Kidney (tissue), 14 donors: ENCODE results near the gene KLHL28. TPM values are rescaled to one million over a fixed set of nuclear protein-coding genes. Genes with fewer than 3 reads are reported as not detected.

ENCODE experiments used
- DNase-seq, 5 donors: peaks; one replicate each; pipeline ENCODE4 v3.0.0-alpha.2; 2013 to 2020
- FAIRE-seq: peaks from 2 replicates; lab custom pipeline; 2012; peaks lifted over from hg19 to GRCh38; lab: Jason Lieb, UNC
- H3K27ac ChIP-seq, 2 donors: one replicate each; pipeline ENCODE4 v1.7.0; 2013; ENCODE audit warnings: low read depth in 2 of 2, low read length in 2 of 2, inconsistent platforms in 1 of 2
- H3K27me3 ChIP-seq: one replicate; pipeline ENCODE4 v1.7.1; 2013; ENCODE audit warnings: low read length, inconsistent platforms; ENCODE audit not compliant: control insufficient read depth, insufficient read depth
- H3K36me3 ChIP-seq, 3 donors: one replicate each; pipeline versions ENCODE4 v1.7.0 to v1.7.1; 2013; ENCODE audit warnings: low read length in 3 of 3, control low read depth in 1 of 3, inconsistent platforms in 1 of 3; ENCODE audit not compliant: insufficient read depth in 3 of 3, control insufficient read depth in 2 of 3
- H3K4me1 ChIP-seq, 3 donors: one replicate each; pipeline versions ENCODE4 v1.7.0 to v1.7.1; 2013; ENCODE audit warnings: low read length in 3 of 3, inconsistent platforms in 1 of 3, low read depth in 1 of 3; ENCODE audit not compliant: control insufficient read depth in 2 of 3, insufficient read depth in 2 of 3
- H3K4me3 ChIP-seq, 3 donors: one replicate each; pipeline versions ENCODE4 v1.7.0 to v1.8.1; 2013; ENCODE audit warnings: low read length in 3 of 3, control low read depth in 1 of 3, inconsistent platforms in 1 of 3
- H3K9ac ChIP-seq, 3 donors: one replicate each; pipeline versions ENCODE4 v1.7.0 to v1.7.1; 2013; ENCODE audit warnings: low read length in 3 of 3, control low read depth in 1 of 3, inconsistent platforms in 1 of 3
- H3K9me3 ChIP-seq, 3 donors: one replicate each; pipeline versions ENCODE4 v1.7.0 to v1.7.1; 2013; ENCODE audit warnings: low read length in 3 of 3, control low read depth in 1 of 3, inconsistent platforms in 1 of 3; ENCODE audit not compliant: control insufficient read depth in 2 of 3, insufficient read depth in 1 of 3
- intact Hi-C: fragments of 100-400 bp; cut with DNase I; formaldehyde crosslinking; loops from one replicate; pipeline ENCODE4 v1.11.1; 2022
- polyA plus RNA-seq: library from polyadenylated mRNA; stranded (reverse); fragments of 350-450 nt; fragmentation: Illumina TruSeq; extraction: RNeasy Lipid Tissue Mini Kit (QIAGEN cat#74804); gene quantifications from one replicate; pipeline ENCODE4 v1.2.3, GENCODE V29; 2014; ENCODE audit warnings: low read depth, low replicate concordance; ENCODE audit not compliant: insufficient read depth
- total RNA-seq: library from RNA; stranded (reverse); fragmentation: NEBNext Ultra II Directional; extraction: Animal tissue kit (Norgen Biotek cat#: 25700); gene quantifications from one replicate; pipeline ENCODE4 v1.2.1, GENCODE V29; 2021
- TF ChIP-seq, protein P1 (sequence below): IDR thresholded peaks from 3 replicates; pipeline ENCODE4 v1.5.1; 2012; ENCODE audit warnings: mild to moderate bottlenecking, moderate library complexity, borderline replicate concordance; ENCODE audit not compliant: insufficient read depth; ENCODE audit errors: extremely low read depth
- donor health status: control.
- donor health status: control.
- donor health status: control.
- donor health status: control.
- donor health status: control.
- donor health status: DM: yes; HTN: yes; CAD: no.
- donor health status: Normal renal cell carcinoma (clear cell type).

The KLHL28 gene
- total and polyA plus RNA-seq, 2 donors from 2014 or later: 1.6 to 16.3 TPM

DNA sequence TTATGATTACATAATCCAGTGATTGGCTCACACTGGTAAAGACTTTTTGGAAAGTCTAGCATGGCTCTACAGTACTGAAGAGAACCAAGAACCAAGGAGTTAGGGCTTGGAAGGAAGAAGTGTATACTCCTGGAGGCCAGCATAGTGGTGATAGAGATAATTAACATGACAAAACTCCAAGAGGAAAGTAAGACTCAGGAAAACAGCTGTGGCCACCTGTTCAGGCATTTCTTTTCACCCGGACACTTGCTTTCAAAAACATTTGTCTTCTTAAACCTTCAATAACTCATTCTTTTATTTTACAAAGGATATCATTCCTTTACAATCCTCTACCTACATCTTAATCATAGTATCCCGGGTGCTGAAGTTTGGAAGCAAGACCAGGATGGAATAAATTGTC lies 50.9 kb downstream of the KLHL28 start:
- peak in 2 of 5 donors; percentile 27 to 38 for DNase-seq
- TF ChIP-seq, protein P1, sequence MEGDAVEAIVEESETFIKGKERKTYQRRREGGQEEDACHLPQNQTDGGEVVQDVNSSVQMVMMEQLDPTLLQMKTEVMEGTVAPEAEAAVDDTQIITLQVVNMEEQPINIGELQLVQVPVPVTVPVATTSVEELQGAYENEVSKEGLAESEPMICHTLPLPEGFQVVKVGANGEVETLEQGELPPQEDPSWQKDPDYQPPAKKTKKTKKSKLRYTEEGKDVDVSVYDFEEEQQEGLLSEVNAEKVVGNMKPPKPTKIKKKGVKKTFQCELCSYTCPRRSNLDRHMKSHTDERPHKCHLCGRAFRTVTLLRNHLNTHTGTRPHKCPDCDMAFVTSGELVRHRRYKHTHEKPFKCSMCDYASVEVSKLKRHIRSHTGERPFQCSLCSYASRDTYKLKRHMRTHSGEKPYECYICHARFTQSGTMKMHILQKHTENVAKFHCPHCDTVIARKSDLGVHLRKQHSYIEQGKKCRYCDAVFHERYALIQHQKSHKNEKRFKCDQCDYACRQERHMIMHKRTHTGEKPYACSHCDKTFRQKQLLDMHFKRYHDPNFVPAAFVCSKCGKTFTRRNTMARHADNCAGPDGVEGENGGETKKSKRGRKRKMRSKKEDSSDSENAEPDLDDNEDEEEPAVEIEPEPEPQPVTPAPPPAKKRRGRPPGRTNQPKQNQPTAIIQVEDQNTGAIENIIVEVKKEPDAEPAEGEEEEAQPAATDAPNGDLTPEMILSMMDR: no peak
- Histone ChIP-seq H3K4me1 (no peaks in the 10 kb centered on the region), H3K4me3 (no peak overlapping the region), H3K36me3 (no peaks in the 10 kb centered on the region), H3K9me3 (no peaks in the 10 kb centered on the region), H3K27me3 (no peaks in the 10 kb centered on the region), H3K27ac (no peak overlapping the region), H3K9ac (no peak overlapping the region)
- intact Hi-C loops: loop anchor here (10.0 kb wide), 1 partner anchor 354 kb away; no protein-coding TSS in a partner anchor
- FAIRE-seq: no peak

DNA sequence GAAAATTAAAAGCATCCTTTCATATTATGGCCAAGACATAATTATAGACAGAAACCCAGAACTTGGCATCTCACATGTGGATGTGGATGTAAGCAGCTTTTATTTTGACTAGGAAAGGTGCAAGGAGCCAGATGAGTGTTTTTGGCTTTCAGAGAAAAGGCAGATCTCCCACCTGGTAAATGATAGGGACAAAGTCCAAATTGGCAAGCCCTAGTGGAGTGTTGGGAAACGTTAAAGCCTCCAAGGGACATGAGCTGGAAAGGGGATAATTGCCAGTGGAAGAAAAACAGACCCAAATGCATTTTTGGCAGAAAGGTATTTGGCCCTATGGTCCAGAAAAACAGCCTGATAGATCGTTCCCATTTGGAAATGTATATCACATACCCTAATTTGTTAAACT lies 60.1 kb downstream of the KLHL28 start:
- intact Hi-C loops: no loop called here
- no peak overlapping the region for H3K4me3 ChIP-seq
- no peak overlapping the region for H3K9ac ChIP-seq
- H3K27me3 ChIP-seq: no peaks in the 10 kb centered on the region
- H3K27ac ChIP-seq: no peak overlapping the region
- DNase-seq (no peak), FAIRE-seq (no peak)
- H3K9me3 ChIP-seq: no peaks in the 10 kb centered on the region
- peaks cover 0 to 3% (median 1%) of the 10 kb centered on the region in 3 donors for H3K4me1 ChIP-seq
- TF ChIP-seq, protein P1: no peak
- peaks cover 0 to 2% (median 0%) of the 10 kb centered on the region in 3 donors for H3K36me3 ChIP-seq

DNA sequence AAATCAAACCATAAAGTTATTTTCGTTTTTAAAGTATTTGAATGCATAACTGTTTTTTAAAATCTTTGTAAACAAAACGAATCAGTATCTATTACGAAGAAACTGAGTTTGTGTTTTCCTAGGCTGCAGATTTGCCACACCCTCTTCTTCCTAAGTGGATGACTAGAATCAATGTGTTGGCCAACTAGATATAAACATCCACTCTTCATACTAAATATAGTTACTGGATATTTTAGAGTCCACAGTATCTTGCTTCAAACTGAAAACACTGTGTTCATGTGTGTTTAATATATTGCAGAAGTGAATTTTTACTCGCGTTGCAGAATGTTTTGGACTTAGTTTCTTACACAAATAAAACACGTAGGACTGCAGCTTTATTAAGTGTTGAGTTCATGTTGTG lies 63.2 kb downstream of the KLHL28 start:
- FAIRE-seq: peak; percentile 77
- intact Hi-C loops: no loop called here
- Histone ChIP-seq H3K27me3 (no peaks in the 10 kb centered on the region), H3K27ac (no peak overlapping the region), H3K9ac (no peak overlapping the region), H3K4me3 (peak overlapping the region in 2 of 3 donors; percentile 89 to 90), H3K36me3 (peaks cover 0 to 2% (median 0%) of the 10 kb centered on the region in 3 donors), H3K9me3 (no peaks in the 10 kb centered on the region), H3K4me1 (peaks cover 0 to 4% (median 3%) of the 10 kb centered on the region in 3 donors)
- no peak for DNase-seq
- TF ChIP-seq, protein P1: no peak

DNA sequence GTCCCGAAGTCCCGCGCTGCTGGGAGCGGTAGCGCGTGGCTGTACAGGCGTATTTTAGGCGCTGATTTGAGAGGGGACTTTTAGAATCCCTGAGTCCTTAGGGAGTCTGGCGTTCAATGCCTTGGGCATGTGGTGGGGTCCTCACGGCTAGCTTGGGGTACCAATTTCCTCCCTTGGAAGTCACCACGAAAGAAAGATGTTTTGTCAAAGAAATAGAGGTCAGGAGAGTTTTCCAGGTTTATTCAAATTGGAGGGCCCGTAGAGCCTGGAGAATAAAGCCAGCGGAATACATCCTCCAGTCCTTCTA lies 63.9 kb downstream of the KLHL28 start:
- Histone ChIP-seq H3K27me3 (no peaks in the 10 kb centered on the region), H3K36me3 (peaks cover 0 to 2% (median 0%) of the 10 kb centered on the region in 3 donors), H3K4me1 (peaks cover 0 to 4% (median 3%) of the 10 kb centered on the region in 3 donors), H3K9ac (peak overlapping the region; percentile 63 to 90 (median 66)), H3K9me3 (no peaks in the 10 kb centered on the region), H3K27ac (peak overlapping the region; percentile 97), H3K4me3 (peak overlapping the region; percentile 76 to 90 (median 89))
- intact Hi-C loops: no loop called here
- TF ChIP-seq, protein P1: no peak
- DNase-seq: no peak
- no peak for FAIRE-seq
